ENCODE data around the gene PDS5B. TPM values are rescaled to one million over a fixed set of nuclear protein-coding genes. Genes with fewer than 3 reads are reported as not detected.

Gene PDS5B
- total and polyA plus RNA-seq, 10 of the 15 experiments (the other 5 are each of a cell fraction or from before 2014, with no cell fraction given): 15.4 to 55.3 (median 30.7) TPM

DNA sequence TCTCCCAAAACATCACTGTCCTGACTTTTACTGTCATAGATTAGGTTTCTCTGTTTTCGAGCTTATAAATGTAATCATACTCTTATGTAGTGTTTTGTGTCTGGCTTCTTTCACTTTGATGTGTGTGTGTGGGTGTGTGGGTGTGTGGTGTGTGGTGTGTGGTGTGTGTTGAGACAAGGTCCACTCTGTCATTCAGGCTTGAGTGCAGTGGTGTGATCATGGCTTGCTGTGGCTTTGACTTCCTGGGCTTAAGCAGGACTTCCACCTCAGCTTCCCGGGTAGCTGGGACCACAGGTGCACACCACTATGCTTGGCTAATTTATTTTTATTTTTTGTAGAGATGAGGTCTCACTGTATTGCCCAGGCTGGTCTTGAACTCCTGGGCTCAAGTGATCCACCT is 59.6 kb downstream of the PDS5B start:
- DNase-seq (ENCODE audit: low read depth, low spot score) (peak; percentile 62), ATAC-seq (peak; percentile 82), FAIRE-seq (peak; percentile 70)
- 13% methylated on average over 2 of the region's 2 CpGs for WGBS (ENCODE audit: insufficient coverage, insufficient replicate concordance, low lambda C conversion rate, missing lambda C conversion rate)
- ChIA-PET RAD21 (ENCODE audit: unreplicated experiment) (interaction anchor here (0.7 to 8.1 kb wide), 9 partner anchors 9 to 372 kb away, joined by 3 to 112 read pairs (median 4); partner anchors contain the start of gene PDS5B), SMC1A (ENCODE audit: uncharacterized antibody, unreplicated experiment) (interaction anchor here (0.6 to 2.6 kb wide), 7 partner anchors 9 to 109 kb away, joined by 3 to 23 read pairs (median 4); no protein-coding TSS in a partner anchor), CTCF (interaction anchor here (0.7 to 2.6 kb wide), 15 partner anchors 8 to 1511 kb away, joined by 3 to 33 read pairs (median 4); partner anchors contain the start of gene PDS5B), POLR2A (interaction anchor here (0.5 to 0.8 kb wide), 2 partner anchors 20 to 91 kb away, joined by 3 to 4 read pairs; no protein-coding TSS in a partner anchor)
- H3K79me2 ChIP-seq (ENCODE audit: control insufficient read depth, insufficient read depth, low read length): peaks cover 94% of the 10 kb centered on the region
- H3K9ac ChIP-seq (ENCODE audit: control insufficient read depth, insufficient read depth, low read length): no peak overlapping the region
- peak overlapping the region; percentile 71 for H3K4me2 ChIP-seq (ENCODE audit: control insufficient read depth, insufficient read depth)
- H4K20me1 ChIP-seq (ENCODE audit: control insufficient read depth, insufficient read depth): no peaks in the 10 kb centered on the region; the same call in 1 of the 2 replicates
- in situ Hi-C loops (cut with MboI) (no loop called here), intact Hi-C loops (cut with micrococcal nuclease; ENCODE audit: unreplicated experiment) (loop anchor here (5.0 to 10.0 kb wide), 2 partner anchors 269 to 371 kb away; partner anchors contain the start of gene KL)
- H3K27me3 ChIP-seq (replicated peaks in 1 of 2; ENCODE audit: control insufficient read depth in 2 of 2, insufficient read depth in 2 of 2, low read length in 1 of 2): no peaks in the 10 kb centered on the region
- H3K9me3 ChIP-seq (replicated peaks; ENCODE audit: control insufficient read depth, insufficient read depth, low read length): no peaks in the 10 kb centered on the region
- H3K36me3 ChIP-seq (ENCODE audit: control insufficient read depth in 2 of 2, insufficient read depth in 2 of 2, low read length in 1 of 2): no peaks in the 10 kb centered on the region; a peak in 1 of 4 replicates
- peaks cover 38% of the 10 kb centered on the region for H3K4me1 ChIP-seq (ENCODE audit: control insufficient read depth, insufficient read depth, low read length)
- H3K27ac ChIP-seq (ENCODE audit: control insufficient read depth, insufficient read depth): peak overlapping the region; percentile 36; the same call in 1 of the 2 replicates
- no peak overlapping the region for H3K4me3 ChIP-seq
- no TSS peak for BruUV-seq (replicated peaks)
- no peak overlapping the region for H2AFZ ChIP-seq (ENCODE audit: control insufficient read depth, low read depth, low read length)
- TF ChIP-seq CREB1 (IDR thresholded peaks at IDR 0.05; ENCODE audit: low read depth): peak; percentile 49; the same call in 1 of the 2 replicates
- TF ChIP-seq NFIC (IDR thresholded peaks at IDR 0.05; ENCODE audit: low read depth, low read length): peak; percentile 43; the same call in 1 of the 2 replicates
- TF ChIP-seq NBN (IDR thresholded peaks at IDR 0.05): peak; percentile 79; the same call in 1 of the 2 replicates
- TF ChIP-seq BHLHE40 (IDR thresholded peaks at IDR 0.05; ENCODE audit: borderline replicate concordance in 1 of 2, low read depth in 2 of 2, low read length in 1 of 2): peak; percentile 24 to 49; a peak in 1 of 4 replicates
- TF ChIP-seq CREM (IDR thresholded peaks at IDR 0.05; ENCODE audit: low read depth): peak; percentile 41; the same call in 1 of the 2 replicates
- TF ChIP-seq HDGF (IDR thresholded peaks at IDR 0.05): peak; percentile 55
- peak in 1 of 2 experiments; percentile 81; a peak in 2 of 4 replicates for TF ChIP-seq ETV6 (conservative IDR thresholded peaks at IDR 0.05 in 1 of 2, IDR thresholded peaks at IDR 0.05 in 1 of 2; ENCODE audit: borderline replicate concordance in 1 of 2, low read depth in 1 of 2)
- TF ChIP-seq SMAD1 (IDR thresholded peaks at IDR 0.05; ENCODE audit: low read depth, partially characterized antibody): no peak
- TF ChIP-seq, protein P1, sequence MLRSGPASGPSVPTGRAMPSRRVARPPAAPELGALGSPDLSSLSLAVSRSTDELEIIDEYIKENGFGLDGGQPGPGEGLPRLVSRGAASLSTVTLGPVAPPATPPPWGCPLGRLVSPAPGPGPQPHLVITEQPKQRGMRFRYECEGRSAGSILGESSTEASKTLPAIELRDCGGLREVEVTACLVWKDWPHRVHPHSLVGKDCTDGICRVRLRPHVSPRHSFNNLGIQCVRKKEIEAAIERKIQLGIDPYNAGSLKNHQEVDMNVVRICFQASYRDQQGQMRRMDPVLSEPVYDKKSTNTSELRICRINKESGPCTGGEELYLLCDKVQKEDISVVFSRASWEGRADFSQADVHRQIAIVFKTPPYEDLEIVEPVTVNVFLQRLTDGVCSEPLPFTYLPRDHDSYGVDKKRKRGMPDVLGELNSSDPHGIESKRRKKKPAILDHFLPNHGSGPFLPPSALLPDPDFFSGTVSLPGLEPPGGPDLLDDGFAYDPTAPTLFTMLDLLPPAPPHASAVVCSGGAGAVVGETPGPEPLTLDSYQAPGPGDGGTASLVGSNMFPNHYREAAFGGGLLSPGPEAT (IDR thresholded peaks at IDR 0.05; ENCODE audit: low read depth): peak; percentile 69
- TF ChIP-seq, protein P2, sequence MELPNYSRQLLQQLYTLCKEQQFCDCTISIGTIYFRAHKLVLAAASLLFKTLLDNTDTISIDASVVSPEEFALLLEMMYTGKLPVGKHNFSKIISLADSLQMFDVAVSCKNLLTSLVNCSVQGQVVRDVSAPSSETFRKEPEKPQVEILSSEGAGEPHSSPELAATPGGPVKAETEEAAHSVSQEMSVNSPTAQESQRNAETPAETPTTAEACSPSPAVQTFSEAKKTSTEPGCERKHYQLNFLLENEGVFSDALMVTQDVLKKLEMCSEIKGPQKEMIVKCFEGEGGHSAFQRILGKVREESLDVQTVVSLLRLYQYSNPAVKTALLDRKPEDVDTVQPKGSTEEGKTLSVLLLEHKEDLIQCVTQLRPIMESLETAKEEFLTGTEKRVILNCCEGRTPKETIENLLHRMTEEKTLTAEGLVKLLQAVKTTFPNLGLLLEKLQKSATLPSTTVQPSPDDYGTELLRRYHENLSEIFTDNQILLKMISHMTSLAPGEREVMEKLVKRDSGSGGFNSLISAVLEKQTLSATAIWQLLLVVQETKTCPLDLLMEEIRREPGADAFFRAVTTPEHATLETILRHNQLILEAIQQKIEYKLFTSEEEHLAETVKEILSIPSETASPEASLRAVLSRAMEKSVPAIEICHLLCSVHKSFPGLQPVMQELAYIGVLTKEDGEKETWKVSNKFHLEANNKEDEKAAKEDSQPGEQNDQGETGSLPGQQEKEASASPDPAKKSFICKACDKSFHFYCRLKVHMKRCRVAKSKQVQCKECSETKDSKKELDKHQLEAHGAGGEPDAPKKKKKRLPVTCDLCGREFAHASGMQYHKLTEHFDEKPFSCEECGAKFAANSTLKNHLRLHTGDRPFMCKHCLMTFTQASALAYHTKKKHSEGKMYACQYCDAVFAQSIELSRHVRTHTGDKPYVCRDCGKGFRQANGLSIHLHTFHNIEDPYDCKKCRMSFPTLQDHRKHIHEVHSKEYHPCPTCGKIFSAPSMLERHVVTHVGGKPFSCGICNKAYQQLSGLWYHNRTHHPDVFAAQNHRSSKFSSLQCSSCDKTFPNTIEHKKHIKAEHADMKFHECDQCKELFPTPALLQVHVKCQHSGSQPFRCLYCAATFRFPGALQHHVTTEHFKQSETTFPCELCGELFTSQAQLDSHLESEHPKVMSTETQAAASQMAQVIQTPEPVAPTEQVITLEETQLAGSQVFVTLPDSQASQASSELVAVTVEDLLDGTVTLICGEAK (IDR thresholded peaks at IDR 0.05; ENCODE audit: borderline replicate concordance): no peak
- TF ChIP-seq RUNX3 (IDR thresholded peaks at IDR 0.05; ENCODE audit: low read length): peak; percentile 95
- TF ChIP-seq SMAD5 (IDR thresholded peaks at IDR 0.05; ENCODE audit: low read depth): no peak
- TF ChIP-seq CBX3 (IDR thresholded peaks at IDR 0.05; ENCODE audit: borderline replicate concordance, low read depth): no peak
- TF ChIP-seq BCL11A (IDR thresholded peaks at IDR 0.05; ENCODE audit: low read depth, low read length): peak; percentile 31; the same call in 1 of the 2 replicates
- TF ChIP-seq RCOR1 (conservative IDR thresholded peaks at IDR 0.05; ENCODE audit: low read depth, low read length): no peak
- peak; percentile 81 to 87 for TF ChIP-seq IKZF2 (IDR thresholded peaks at IDR 0.05)
- TF ChIP-seq DPF2 (IDR thresholded peaks at IDR 0.05): peak; percentile 51; the same call in 1 of the 2 replicates
- no peak for TF ChIP-seq ZNF384 (IDR thresholded peaks at IDR 0.05; ENCODE audit: borderline replicate concordance, low read depth, low read length)
- TF ChIP-seq SP1 (IDR thresholded peaks at IDR 0.05; ENCODE audit: low read depth, low read length): no peak
- peak; percentile 75 for TF ChIP-seq ATF7 (IDR thresholded peaks at IDR 0.05; ENCODE audit: low read depth)
- TF ChIP-seq TARDBP (IDR thresholded peaks at IDR 0.05; ENCODE audit: borderline replicate concordance): no peak

Data from GM12878 (cell line).